Peyer's patch (tissue), 4 donors: Measurements from ENCODE around the gene RASAL2.

Experiments
- POLR2A ChIP-seq, 2 donors: fragments of 450-650 bp; IDR thresholded peaks; one replicate each; pipeline ENCODE4 v1.5.1; 2017; ENCODE audit warnings: antibody characterized with exemption in 2 of 2, mild to moderate bottlenecking in 2 of 2, moderate library complexity in 2 of 2
- TF ChIP-seq, protein P1 (sequence below), 6 experiments: fragments of 450-650 bp in 4 of 6; fragments of 200-600 bp in 2 of 6; sonication (generic) in 1 of 6; IDR thresholded peaks; one replicate each; pipeline ENCODE4 v1.5.1; 2017 to 2019; ENCODE audit warnings: antibody characterized with exemption in 6 of 6, mild to moderate bottlenecking in 3 of 6, moderate library complexity in 1 of 6

DNA sequence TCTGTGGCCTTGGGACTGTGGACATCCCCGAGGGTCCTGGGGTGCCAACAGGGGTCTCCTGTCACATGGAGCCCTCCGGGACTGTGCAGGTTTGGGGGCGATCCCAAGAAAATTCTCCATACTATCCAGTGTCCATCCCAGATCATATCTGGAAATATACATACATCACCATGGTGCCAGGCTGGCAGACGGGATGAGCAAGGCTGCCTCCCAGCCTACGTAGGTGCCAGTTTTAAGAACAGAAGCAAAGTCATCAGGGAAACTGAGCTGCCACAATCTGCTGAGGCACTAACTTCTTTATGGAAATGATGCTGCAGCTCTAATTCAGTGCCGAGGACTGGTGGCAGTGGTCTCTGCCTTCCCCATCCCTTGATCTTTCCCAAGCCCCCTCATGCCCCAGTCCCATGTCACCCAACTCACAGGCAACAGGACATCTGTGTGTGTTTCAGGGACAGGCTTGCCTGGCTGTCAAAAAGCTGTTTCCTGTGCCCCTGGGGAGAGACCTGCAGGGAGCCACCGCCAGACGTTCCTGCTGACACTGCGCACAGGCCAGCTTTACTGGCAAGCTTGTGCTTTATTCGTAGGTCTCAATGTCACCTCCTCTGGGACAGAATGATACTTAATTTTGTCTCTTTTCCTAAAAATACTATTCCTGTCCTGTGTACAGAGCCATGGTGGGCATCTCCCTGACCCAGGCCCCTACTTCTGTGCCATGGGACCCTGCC is 434.5 kb downstream of the RASAL2 start:
- TF ChIP-seq, protein P1, sequence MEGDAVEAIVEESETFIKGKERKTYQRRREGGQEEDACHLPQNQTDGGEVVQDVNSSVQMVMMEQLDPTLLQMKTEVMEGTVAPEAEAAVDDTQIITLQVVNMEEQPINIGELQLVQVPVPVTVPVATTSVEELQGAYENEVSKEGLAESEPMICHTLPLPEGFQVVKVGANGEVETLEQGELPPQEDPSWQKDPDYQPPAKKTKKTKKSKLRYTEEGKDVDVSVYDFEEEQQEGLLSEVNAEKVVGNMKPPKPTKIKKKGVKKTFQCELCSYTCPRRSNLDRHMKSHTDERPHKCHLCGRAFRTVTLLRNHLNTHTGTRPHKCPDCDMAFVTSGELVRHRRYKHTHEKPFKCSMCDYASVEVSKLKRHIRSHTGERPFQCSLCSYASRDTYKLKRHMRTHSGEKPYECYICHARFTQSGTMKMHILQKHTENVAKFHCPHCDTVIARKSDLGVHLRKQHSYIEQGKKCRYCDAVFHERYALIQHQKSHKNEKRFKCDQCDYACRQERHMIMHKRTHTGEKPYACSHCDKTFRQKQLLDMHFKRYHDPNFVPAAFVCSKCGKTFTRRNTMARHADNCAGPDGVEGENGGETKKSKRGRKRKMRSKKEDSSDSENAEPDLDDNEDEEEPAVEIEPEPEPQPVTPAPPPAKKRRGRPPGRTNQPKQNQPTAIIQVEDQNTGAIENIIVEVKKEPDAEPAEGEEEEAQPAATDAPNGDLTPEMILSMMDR (IDR thresholded peaks at IDR 0.05): no peak
- no peak for TF ChIP-seq POLR2A (IDR thresholded peaks at IDR 0.05)
